ENCODE results near the gene C3. TPM values are rescaled to one million over a fixed set of nuclear protein-coding genes. Genes with fewer than 3 reads are reported as not detected.

The C3 gene
- total and polyA plus RNA-seq, 2 of the 13 experiments (the other 11 are each of a cell fraction or from before 2014, with no cell fraction given) = 1,455 to 6,272 TPM

GRCh38 chr19:6720369-6721137 lies at the start of gene C3 (continued):
- TF ChIP-seq ZNF781 (CRISPR knock-in tag; IDR thresholded peaks at IDR 0.05; ENCODE audit: borderline replicate concordance, not compliant biosample characterization) = peak; percentile 55
- no peak for TF ChIP-seq SNAPC4 (CRISPR knock-in tag; IDR thresholded peaks at IDR 0.05)
- peak; percentile 82 for TF ChIP-seq THAP11 (CRISPR knock-in tag; IDR thresholded peaks at IDR 0.05)
- TF ChIP-seq UBTF (CRISPR knock-in tag; IDR thresholded peaks at IDR 0.05) = peak; percentile 78
- peak; percentile 96 for TF ChIP-seq SKIL (CRISPR knock-in tag; IDR thresholded peaks at IDR 0.05; ENCODE audit: borderline replicate concordance)
- no peak; the same call in 1 of the 2 replicates for TF ChIP-seq ZBTB1 (CRISPR knock-in tag; IDR thresholded peaks at IDR 0.05; ENCODE audit: borderline replicate concordance)
- no peak; the same call in none of the 2 replicates for TF ChIP-seq MAF1 (CRISPR knock-in tag; IDR thresholded peaks at IDR 0.05; ENCODE audit: borderline replicate concordance)
- no peak for TF ChIP-seq ZNF703 (CRISPR knock-in tag; IDR thresholded peaks at IDR 0.05; ENCODE audit: borderline replicate concordance)
- TF ChIP-seq HCFC1 (IDR thresholded peaks at IDR 0.05; ENCODE audit: low read depth, low read length) = 0 out of 2 replicates have a peak, but pooled peaks have one; percentile 18
- TF ChIP-seq KMT2B (CRISPR knock-in tag; IDR thresholded peaks at IDR 0.05) = peak; percentile 84; the same call in 1 of the 2 replicates
- TF ChIP-seq MLLT10 (CRISPR knock-in tag; IDR thresholded peaks at IDR 0.05) = peak; percentile 67; the same call in 1 of the 2 replicates
- peak; percentile 100 for TF ChIP-seq BCL3 (CRISPR knock-in tag; IDR thresholded peaks at IDR 0.05)
- TF ChIP-seq BRF2 (CRISPR knock-in tag; IDR thresholded peaks at IDR 0.05) = no peak
